Spleen (tissue), 7 donors: ENCODE measurements around the gene FEN1.

Experiments
- CTCF ChIP-seq, 11 experiments: fragments of 200-600 bp in 7 of 11; fragments of 450-650 bp in 4 of 11; sonication (generic) in 4 of 11; IDR thresholded peaks in 8 of 11; conservative IDR thresholded peaks in 3 of 11; 1 replicate in 7 of 11; 2 replicates in 4 of 11; pipeline versions ENCODE4 v1.4.0 to v1.8.0; 2016 to 2021; ENCODE audit warnings: antibody characterized with exemption in 11 of 11, inconsistent platforms in 4 of 11, mild to moderate bottlenecking in 1 of 11
- POLR2A ChIP-seq, 3 donors: fragments of 450-650 bp; IDR thresholded peaks; one replicate each; pipeline ENCODE4 v1.5.1; 2017; ENCODE audit warnings: antibody characterized with exemption in 3 of 3, mild to moderate bottlenecking in 1 of 3
- POLR2AphosphoS5 ChIP-seq, 3 donors: sonication (generic); formaldehyde crosslinking; IDR thresholded peaks; one replicate each; pipeline ENCODE4 v1.5.1; 2017; ENCODE audit warnings: antibody characterized with exemption in 3 of 3
- donor health status: DM: no; HTN: no; CAD: no; lungs with moderate emphysema.
- donor health status: DM: no; HTN: no; CAD: no.
- donor health status: DM: no; HTN: no; CAD: no.

DNA sequence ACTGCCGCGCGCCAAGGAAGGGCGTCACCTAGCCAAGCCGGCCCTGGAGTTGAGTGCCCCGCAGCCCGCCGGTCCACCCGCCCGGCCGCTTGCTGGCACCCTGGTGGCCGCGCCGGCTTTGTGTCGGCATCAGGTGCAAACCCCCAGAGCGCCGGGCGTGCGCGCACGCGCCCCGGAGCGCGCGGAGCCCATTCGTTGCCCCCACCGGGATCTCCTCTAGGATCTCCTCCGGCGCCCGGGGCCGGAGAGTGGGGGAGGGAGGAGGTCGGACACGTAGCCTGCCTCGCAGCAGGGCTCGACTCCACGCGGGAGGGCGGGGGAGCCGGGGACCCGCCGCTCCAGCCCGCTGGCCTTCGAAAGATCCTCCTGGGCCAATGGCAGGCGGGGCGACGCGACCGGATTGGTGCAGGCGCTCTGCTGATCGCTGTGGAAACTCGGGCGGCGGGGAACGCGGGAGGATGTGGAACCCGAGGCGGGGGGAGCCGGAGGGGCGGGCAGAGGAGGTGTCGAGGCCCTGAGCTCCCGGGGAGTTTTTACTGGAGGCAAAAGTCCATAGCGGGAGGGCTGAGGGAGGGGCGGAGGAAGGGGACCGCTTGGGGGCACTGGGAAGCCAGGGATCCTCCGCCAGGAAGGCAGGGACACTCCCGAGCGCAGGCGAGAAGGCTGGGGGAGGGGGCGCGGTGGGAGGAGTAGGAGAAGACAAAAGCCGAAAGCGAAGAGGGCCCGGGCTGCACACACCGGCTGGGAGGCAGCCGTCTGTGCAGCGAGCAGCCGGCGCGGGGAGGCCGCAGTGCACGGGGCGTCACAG is 35.1 kb downstream of the FEN1 start, which contains the start of gene FADS2:
- TF ChIP-seq CTCF (IDR thresholded peaks at IDR 0.05 in 8 of 11, conservative IDR thresholded peaks at IDR 0.05 in 3 of 11) = peak in 1 of 11 experiments; percentile 30
- peak in 2 of 3 donors; percentile 77 to 86 for TF ChIP-seq POLR2AphosphoS5 (IDR thresholded peaks at IDR 0.05)
- no peak for TF ChIP-seq POLR2A (IDR thresholded peaks at IDR 0.05)
